ENCODE results near the gene FAM107A. TPM values are rescaled to one million over a fixed set of nuclear protein-coding genes. Genes with fewer than 3 reads are reported as not detected.

Gene FAM107A
- total and polyA plus RNA-seq, 2 of the 4 experiments (the other 2 are of a cell fraction) = not detected

DNA sequence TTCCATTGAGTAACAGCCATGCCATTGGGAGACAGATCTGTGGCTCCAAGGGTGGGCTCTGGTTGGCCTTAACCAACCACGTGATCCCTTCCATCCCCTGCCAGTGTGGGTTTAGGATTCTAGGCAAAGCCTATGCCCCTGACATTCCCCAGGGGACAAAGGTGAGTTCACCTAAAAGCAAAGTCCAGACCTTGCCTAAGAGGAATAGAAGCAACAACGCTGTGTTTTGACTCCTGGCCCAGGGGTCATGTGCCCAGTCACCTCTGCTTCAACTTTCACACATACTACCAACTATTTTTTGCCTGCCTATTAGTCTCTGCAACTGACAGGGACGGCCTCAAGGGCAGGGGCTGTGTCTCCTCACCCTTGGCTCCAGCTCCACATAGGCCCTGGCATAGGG, 47.4 kb upstream of the FAM107A start:
- Histone ChIP-seq H4K8ac (ENCODE audit: low read depth in 2 of 2, low read length in 2 of 2) (no peak overlapping the region), H2AK5ac (ENCODE audit: low read depth, low read length) (no peak overlapping the region), H3K9me1 (ENCODE audit: insufficient read depth, low read length) (peaks cover 11% of the 10 kb centered on the region; the same call in 1 of the 2 replicates), H3K4me1 (ENCODE audit: control insufficient read depth, insufficient read depth, low read length) (peaks cover 19% of the 10 kb centered on the region), H3K36me3 (ENCODE audit: control insufficient read depth, insufficient read depth, low read length) (no peaks in the 10 kb centered on the region), H3K56ac (ENCODE audit: extremely low read depth, insufficient read depth, low read length) (no peak overlapping the region), H2BK120ac (ENCODE audit: low read depth, low read length) (no peak overlapping the region), H2BK15ac (ENCODE audit: low read depth, low read length) (no peak overlapping the region), H3K4me3 (ENCODE audit: insufficient read depth, low read depth, low read length) (no peak overlapping the region), H4K20me1 (ENCODE audit: insufficient read depth, low read length) (no peaks in the 10 kb centered on the region), H2BK5ac (ENCODE audit: low read depth, low read length, poor library complexity, severe bottlenecking) (no peak overlapping the region), H3K18ac (ENCODE audit: low read depth, low read length) (no peak overlapping the region), H4K5ac (ENCODE audit: low read depth, low read length) (no peak overlapping the region), H3K9ac (ENCODE audit: low read depth, low read length) (no peak overlapping the region), H3K4ac (ENCODE audit: low read depth, low read length) (no peak overlapping the region), H3K27ac (ENCODE audit: insufficient read depth, low read length) (no peak overlapping the region), H3K14ac (replicated peaks; ENCODE audit: low read depth, low read length) (no peak overlapping the region), H3K79me1 (ENCODE audit: low read depth in 1 of 2, low read length in 2 of 2) (no peaks in the 10 kb centered on the region), H2BK20ac (ENCODE audit: low read depth, low read length) (no peak overlapping the region), H3K23ac (ENCODE audit: low read depth, low read length) (no peak overlapping the region), H2AFZ (replicated peaks; ENCODE audit: low read length, poor library complexity) (no peak overlapping the region), H3K27me3 (ENCODE audit: control insufficient read depth, insufficient read depth, low read length) (0 out of 2 replicates have a peak, but pooled peaks cover 2% of the 10 kb centered on the region), H3K9me3 (ENCODE audit: control insufficient read depth, insufficient read depth, low read length) (no peaks in the 10 kb centered on the region), H4K91ac (ENCODE audit: insufficient read depth, low read depth, low read length) (no peak overlapping the region), H3K4me2 (ENCODE audit: low read depth, low read length) (no peak overlapping the region), H2AK9ac (replicated peaks; ENCODE audit: low read depth, low read length, poor library complexity) (no peak overlapping the region)
- WGBS, 2 experiments (ENCODE audit: extremely low coverage in 2 of 2, insufficient read length in 1 of 2) = no CpG with 5 or more reads among the region's 3 CpGs
- intact Hi-C loops (cut with micrococcal nuclease) = loop anchor here (10.0 kb wide), 2 partner anchors 290 to 320 kb away; partner anchors contain the start of genes HTD2, PXK and RPP14
- dilution Hi-C loops (cut with HindIII; ENCODE audit: low sequenced_read_pairs, unreplicated experiment) = no loop called here
- ATAC-seq (ENCODE audit: low read depth) = no peak
- TF ChIP-seq MAZ (IDR thresholded peaks at IDR 0.05; ENCODE audit: borderline replicate concordance, low read depth, low read length) (no peak), CHD1 (IDR thresholded peaks at IDR 0.05; ENCODE audit: low read depth, low read length) (no peak), SMC3 (IDR thresholded peaks at IDR 0.05; ENCODE audit: low read depth, low read length) (no peak), MAFK (IDR thresholded peaks at IDR 0.05; ENCODE audit: low read depth, low read length) (no peak), BHLHE40 (IDR thresholded peaks at IDR 0.05; ENCODE audit: low read depth, low read length) (no peak), MXI1 (IDR thresholded peaks at IDR 0.05; ENCODE audit: borderline replicate concordance, low read depth, low read length) (no peak), RCOR1 (IDR thresholded peaks at IDR 0.05; ENCODE audit: insufficient replicate concordance, low read length) (no peak), RAD21 (IDR thresholded peaks at IDR 0.05; ENCODE audit: low read length) (no peak), USF2 (IDR thresholded peaks at IDR 0.05; ENCODE audit: low read depth, low read length) (no peak)
- TF ChIP-seq, protein P1, sequence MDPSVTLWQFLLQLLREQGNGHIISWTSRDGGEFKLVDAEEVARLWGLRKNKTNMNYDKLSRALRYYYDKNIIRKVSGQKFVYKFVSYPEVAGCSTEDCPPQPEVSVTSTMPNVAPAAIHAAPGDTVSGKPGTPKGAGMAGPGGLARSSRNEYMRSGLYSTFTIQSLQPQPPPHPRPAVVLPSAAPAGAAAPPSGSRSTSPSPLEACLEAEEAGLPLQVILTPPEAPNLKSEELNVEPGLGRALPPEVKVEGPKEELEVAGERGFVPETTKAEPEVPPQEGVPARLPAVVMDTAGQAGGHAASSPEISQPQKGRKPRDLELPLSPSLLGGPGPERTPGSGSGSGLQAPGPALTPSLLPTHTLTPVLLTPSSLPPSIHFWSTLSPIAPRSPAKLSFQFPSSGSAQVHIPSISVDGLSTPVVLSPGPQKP (IDR thresholded peaks at IDR 0.05; ENCODE audit: borderline replicate concordance, low read depth, low read length) = no peak
- no TSS peak for BruUV-seq (replicated peaks)
- POLR2A ChIA-PET (ENCODE audit: unreplicated experiment) = no interaction called here
- DNase-seq = no peak
- in situ Hi-C loops (cut with MboI; ENCODE audit: low sequenced_read_pairs) = loop anchor here (10.0 kb wide), 1 partner anchor 300 kb away; no protein-coding TSS in a partner anchor
- CTCF ChIA-PET = no interaction called here

All from IMR-90 (cell line).